ENCODE results near the gene NCOA7. TPM values are rescaled to one million over a fixed set of nuclear protein-coding genes. Genes with fewer than 3 reads are reported as not detected.
A peak's percentile ranks its signal among the peaks of the same experiment; 100 is the strongest.
"Not testable (repeated sequence)": the region's sequence is repeated elsewhere in the genome, so short reads cannot be mapped to it uniquely, and the experiment has no call there.

NCOA7 gene
- total and polyA plus RNA-seq, 4 donors, result 39.6 to 113 (median 48.8) TPM

GRCh38 chr6:125932451-125932795, 141.7 kb downstream of the NCOA7 start:
- Histone ChIP-seq H3K4me1 (ENCODE audit: control insufficient read depth, insufficient read depth, low read length) (no peaks in the 10 kb centered on the region), H3K27ac (ENCODE audit: low read depth, low read length) (no peak overlapping the region), H3K27me3 (ENCODE audit: control insufficient read depth, insufficient read depth, low read length) (no peaks in the 10 kb centered on the region), H3K36me3 (ENCODE audit: control insufficient read depth, insufficient read depth, low read length) (no peaks in the 10 kb centered on the region), H3K4me3 (ENCODE audit: low read depth, low read length) (no peak overlapping the region), H3K9me3 (ENCODE audit: control insufficient read depth, insufficient read depth, low read length) (no peaks in the 10 kb centered on the region)
- no peak for DNase-seq (ENCODE audit: low read depth in 4 of 6, low spot score in 6 of 6)

GRCh38 chr6:125935520-125935919, 144.8 kb downstream of the NCOA7 start:
- no CpG with 5 or more reads among the region's 5 CpGs for WGBS (ENCODE audit: insufficient coverage)
- H3K4me3 ChIP-seq (ENCODE audit: low read depth, low read length); H3K9me3 ChIP-seq (ENCODE audit: control insufficient read depth, insufficient read depth, low read length); H3K27ac ChIP-seq (ENCODE audit: low read depth, low read length); DNase-seq (ENCODE audit: low read depth in 4 of 6, low spot score in 6 of 6); H3K36me3 ChIP-seq (ENCODE audit: control insufficient read depth, insufficient read depth, low read length); H3K4me1 ChIP-seq (ENCODE audit: control insufficient read depth, insufficient read depth, low read length); H3K27me3 ChIP-seq (ENCODE audit: control insufficient read depth, insufficient read depth, low read length): not testable (repeated sequence)

DNA sequence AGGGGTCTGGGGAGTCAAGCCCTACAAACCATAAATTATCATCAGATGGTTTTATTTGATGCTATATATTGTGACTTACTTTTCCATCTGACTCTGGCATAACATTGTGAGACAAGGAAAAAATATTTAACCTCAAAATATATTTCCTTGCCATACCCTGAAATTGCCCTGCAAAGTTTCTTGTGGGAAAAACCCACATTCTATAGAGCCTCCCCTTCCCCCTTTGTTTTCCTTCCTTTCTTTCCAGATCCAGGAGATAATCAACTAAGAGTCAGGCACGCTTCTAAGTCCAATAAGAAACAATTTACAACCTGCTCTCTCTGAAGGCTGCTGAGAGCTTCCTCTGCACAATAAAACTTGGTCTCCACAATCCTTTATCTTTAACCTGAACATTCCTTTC, 148.3 kb downstream of the NCOA7 start:
- no peak for DNase-seq (ENCODE audit: low read depth in 4 of 6, low spot score in 6 of 6)
- Histone ChIP-seq H3K4me1 (ENCODE audit: control insufficient read depth, insufficient read depth, low read length) (no peaks in the 10 kb centered on the region), H3K36me3 (ENCODE audit: control insufficient read depth, insufficient read depth, low read length) (no peaks in the 10 kb centered on the region), H3K9me3 (ENCODE audit: control insufficient read depth, insufficient read depth, low read length) (no peaks in the 10 kb centered on the region), H3K27me3 (ENCODE audit: control insufficient read depth, insufficient read depth, low read length) (no peaks in the 10 kb centered on the region), H3K27ac (ENCODE audit: low read depth, low read length) (no peak overlapping the region), H3K4me3 (ENCODE audit: low read depth, low read length) (no peak overlapping the region)
- WGBS (ENCODE audit: insufficient coverage), result 56% methylated on average over 1 of the region's 1 CpG

GRCh38 chr6:125939791-125940190, 149.0 kb downstream of the NCOA7 start:
- no peak overlapping the region for H3K4me3 ChIP-seq (ENCODE audit: low read depth, low read length)
- no peaks in the 10 kb centered on the region for H3K4me1 ChIP-seq (ENCODE audit: control insufficient read depth, insufficient read depth, low read length)
- no peaks in the 10 kb centered on the region for H3K27me3 ChIP-seq (ENCODE audit: control insufficient read depth, insufficient read depth, low read length)
- H3K36me3 ChIP-seq (ENCODE audit: control insufficient read depth, insufficient read depth, low read length), result no peaks in the 10 kb centered on the region
- no peak for DNase-seq (ENCODE audit: low read depth in 4 of 6, low spot score in 6 of 6)
- H3K27ac ChIP-seq (ENCODE audit: low read depth, low read length), result no peak overlapping the region
- H3K9me3 ChIP-seq (ENCODE audit: control insufficient read depth, insufficient read depth, low read length), result no peaks in the 10 kb centered on the region
- 80% methylated on average over 2 of the region's 2 CpGs for WGBS (ENCODE audit: insufficient coverage)

- Histone ChIP-seq H3K9me3 (ENCODE audit: control insufficient read depth, insufficient read depth, low read length) (no peaks in the 10 kb centered on the region), H3K27ac (ENCODE audit: low read depth, low read length) (no peak overlapping the region), H3K4me1 (ENCODE audit: control insufficient read depth, insufficient read depth, low read length) (no peaks in the 10 kb centered on the region), H3K4me3 (ENCODE audit: low read depth, low read length) (no peak overlapping the region), H3K27me3 (ENCODE audit: control insufficient read depth, insufficient read depth, low read length) (no peaks in the 10 kb centered on the region), H3K36me3 (ENCODE audit: control insufficient read depth, insufficient read depth, low read length) (no peaks in the 10 kb centered on the region)
- DNase-seq (ENCODE audit: low read depth in 4 of 6, low spot score in 6 of 6), result no peak
- 60% methylated on average over 1 of the region's 5 CpGs for WGBS (ENCODE audit: insufficient coverage)
Measured at GRCh38 chr6:125940247-125941041, 149.7 kb downstream of the NCOA7 start.

GRCh38 chr6:125942672-125943527, 152.1 kb downstream of the NCOA7 start:
- no peak for DNase-seq (ENCODE audit: low read depth in 4 of 6, low spot score in 6 of 6)
- Histone ChIP-seq H3K9me3 (ENCODE audit: control insufficient read depth, insufficient read depth, low read length) (no peaks in the 10 kb centered on the region), H3K36me3 (ENCODE audit: control insufficient read depth, insufficient read depth, low read length) (no peaks in the 10 kb centered on the region), H3K27me3 (ENCODE audit: control insufficient read depth, insufficient read depth, low read length) (no peaks in the 10 kb centered on the region), H3K27ac (ENCODE audit: low read depth, low read length) (no peak overlapping the region), H3K4me1 (ENCODE audit: control insufficient read depth, insufficient read depth, low read length) (no peaks in the 10 kb centered on the region), H3K4me3 (ENCODE audit: low read depth, low read length) (no peak overlapping the region)
- 95% methylated on average over 10 of the region's 10 CpGs for WGBS (ENCODE audit: insufficient coverage)

- Histone ChIP-seq H3K27me3 (ENCODE audit: control insufficient read depth, insufficient read depth, low read length) (no peaks in the 10 kb centered on the region), H3K4me3 (ENCODE audit: low read depth, low read length) (no peak overlapping the region), H3K9me3 (ENCODE audit: control insufficient read depth, insufficient read depth, low read length) (no peaks in the 10 kb centered on the region), H3K4me1 (ENCODE audit: control insufficient read depth, insufficient read depth, low read length) (no peaks in the 10 kb centered on the region), H3K27ac (ENCODE audit: low read depth, low read length) (no peak overlapping the region), H3K36me3 (ENCODE audit: control insufficient read depth, insufficient read depth, low read length) (no peaks in the 10 kb centered on the region)
- 89% methylated on average over 3 of the region's 4 CpGs for WGBS (ENCODE audit: insufficient coverage)
- no peak for DNase-seq (ENCODE audit: low read depth in 4 of 6, low spot score in 6 of 6)
Measured at GRCh38 chr6:125943528-125944433, 153.0 kb downstream of the NCOA7 start.

DNA sequence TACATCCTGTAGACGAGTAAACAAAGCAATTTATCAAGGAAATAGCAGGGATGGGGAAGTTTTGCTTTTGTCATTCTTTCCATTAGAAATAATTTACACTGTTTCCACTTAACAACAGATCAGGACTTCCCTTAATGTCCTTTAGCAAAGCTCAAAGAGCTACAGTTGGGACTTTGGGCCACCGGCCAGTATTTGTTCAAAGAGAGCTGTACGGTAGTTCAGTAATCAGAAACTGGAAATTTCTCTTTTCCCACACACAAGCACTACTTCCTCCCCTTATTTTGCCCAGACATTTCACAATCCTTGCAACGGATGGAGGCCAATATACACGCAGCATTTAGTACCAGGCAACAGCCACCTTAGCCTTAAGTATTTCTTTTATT, 153.7 kb downstream of the NCOA7 start:
- Histone ChIP-seq H3K36me3 (ENCODE audit: control insufficient read depth, insufficient read depth, low read length) (no peaks in the 10 kb centered on the region), H3K4me3 (ENCODE audit: low read depth, low read length) (no peak overlapping the region), H3K9me3 (ENCODE audit: control insufficient read depth, insufficient read depth, low read length) (no peaks in the 10 kb centered on the region), H3K27ac (ENCODE audit: low read depth, low read length) (no peak overlapping the region), H3K4me1 (ENCODE audit: control insufficient read depth, insufficient read depth, low read length) (no peaks in the 10 kb centered on the region), H3K27me3 (ENCODE audit: control insufficient read depth, insufficient read depth, low read length) (no peaks in the 10 kb centered on the region)
- no CpG with 5 or more reads among the region's 5 CpGs for WGBS (ENCODE audit: insufficient coverage)
- peak in 2 of 6 donors; percentile 48 to 51 for DNase-seq (ENCODE audit: low read depth in 4 of 6, low spot score in 6 of 6)

- Histone ChIP-seq H3K4me3 (ENCODE audit: low read depth, low read length) (no peak overlapping the region), H3K36me3 (ENCODE audit: control insufficient read depth, insufficient read depth, low read length) (no peaks in the 10 kb centered on the region), H3K9me3 (ENCODE audit: control insufficient read depth, insufficient read depth, low read length) (no peaks in the 10 kb centered on the region), H3K27me3 (ENCODE audit: control insufficient read depth, insufficient read depth, low read length) (no peaks in the 10 kb centered on the region), H3K27ac (ENCODE audit: low read depth, low read length) (no peak overlapping the region), H3K4me1 (ENCODE audit: control insufficient read depth, insufficient read depth, low read length) (no peaks in the 10 kb centered on the region)
- no peak for DNase-seq (ENCODE audit: low read depth in 4 of 6, low spot score in 6 of 6)
- WGBS (ENCODE audit: insufficient coverage), result no CpG with 5 or more reads among the region's 1 CpG
Measured at GRCh38 chr6:125944896-125945295, 154.1 kb downstream of the NCOA7 start.
